ENCODE measurements around the gene C10orf95. TPM values are rescaled to one million over a fixed set of nuclear protein-coding genes. Genes with fewer than 3 reads are reported as not detected.

Gene C10orf95
- total and polyA plus RNA-seq, 8 donors: 0.46 to 8.0 (median 0.57) TPM; not detected in 4

GRCh38 chr10:102433619-102434046 lies 17.7 kb downstream of the C10orf95 start:
- H3K27me3 ChIP-seq: peaks cover 0 to 35% (median 3%) of the 10 kb centered on the region in 3 donors
- peak overlapping the region in 1 of 5 donors; percentile 63 for H3K27ac ChIP-seq
- H3K4me1 ChIP-seq: peaks cover 5 to 47% (median 24%) of the 10 kb centered on the region in 4 donors
- intact Hi-C loops (cut with DNase I; ENCODE audit: low total_unique reads): no loop called here
- DNase-seq: no peak
- 51 to 66% (median 61%) methylated on average over 5 of the region's 5 CpGs for WGBS, 5 donors
- no peaks in the 10 kb centered on the region for H3K36me3 ChIP-seq
- no peak for TF ChIP-seq CTCF (IDR thresholded peaks at IDR 0.05)
- no peaks in the 10 kb centered on the region for H3K9me3 ChIP-seq
- H3K4me3 ChIP-seq: no peak overlapping the region

- Histone ChIP-seq H3K27ac (peak within 1 kb of the TSS; percentile 75 to 90 (median 85)), H3K9me3 (no peaks in the 10 kb centered on the region), H3K27me3 (peaks cover 0 to 35% (median 3%) of the 10 kb centered on the region in 3 donors), H3K36me3 (no peaks in the 10 kb centered on the region), H3K4me1 (peaks cover 5 to 47% (median 24%) of the 10 kb centered on the region in 4 donors), H3K4me3 (peak within 1 kb of the TSS; percentile 78 to 90 (median 84))
- 0% methylated on average over 48 to 52 of the region's 52 CpGs for WGBS, 5 donors
- intact Hi-C loops (cut with DNase I; ENCODE audit: low total_unique reads): no loop called here
- TF ChIP-seq CTCF (IDR thresholded peaks at IDR 0.05): no peak
- TF ChIP-seq POLR2AphosphoS5 (IDR thresholded peaks at IDR 0.05): peak; percentile 70 to 96 (median 72)
- no peak for TF ChIP-seq POLR2A (IDR thresholded peaks at IDR 0.05)
- peak; percentile 97 to 99 for DNase-seq
Observed at GRCh38 chr10:102432162-102432950, 19.0 kb downstream of the C10orf95 start, which contains the start of gene CUEDC2. Gene CUEDC2 (minus strand): TSS chr10:102432574. CDS start chr10:102425188, 7,386 bp downstream.

- H3K27me3 ChIP-seq: peaks cover 0 to 32% (median 3%) of the 10 kb centered on the region in 3 donors
- peak overlapping the region; percentile 75 to 90 (median 85) for H3K27ac ChIP-seq
- no peaks in the 10 kb centered on the region for H3K9me3 ChIP-seq
- peaks cover 5 to 47% (median 24%) of the 10 kb centered on the region in 4 donors for H3K4me1 ChIP-seq
- H3K36me3 ChIP-seq: peaks cover 0 to 5% (median 0%) of the 10 kb centered on the region in 4 donors
- peak overlapping the region; percentile 78 to 90 (median 84) for H3K4me3 ChIP-seq
- TF ChIP-seq CTCF (IDR thresholded peaks at IDR 0.05): no peak
- no peak for TF ChIP-seq POLR2A (IDR thresholded peaks at IDR 0.05)
- no peak for TF ChIP-seq EP300 (IDR thresholded peaks at IDR 0.05)
- TF ChIP-seq POLR2AphosphoS5 (IDR thresholded peaks at IDR 0.05): no peak
- 17 to 25% (median 19%) methylated on average over 4 of the region's 4 CpGs for WGBS, 5 donors
- intact Hi-C loops (cut with DNase I; ENCODE audit: low total_unique reads): no loop called here
- DNase-seq: peak in 1 of 2 donors; percentile 47
Observed at GRCh38 chr10:102431452-102432124, 19.8 kb downstream of the C10orf95 start.

GRCh38 chr10:102429468-102429867 lies 21.9 kb downstream of the C10orf95 start:
- Histone ChIP-seq H3K4me3 (no peak overlapping the region), H3K36me3 (peaks cover 0 to 13% (median 7%) of the 10 kb centered on the region in 4 donors), H3K9me3 (no peaks in the 10 kb centered on the region), H3K27ac (no peak overlapping the region), H3K4me1 (peaks cover 5 to 31% (median 21%) of the 10 kb centered on the region in 4 donors), H3K27me3 (peaks cover 0 to 11% (median 0%) of the 10 kb centered on the region in 3 donors)
- 82 to 91% (median 88%) methylated on average over 6 to 8 of the region's 8 CpGs for WGBS, 5 donors
- intact Hi-C loops (cut with DNase I; ENCODE audit: low total_unique reads): no loop called here
- TF ChIP-seq POLR2AphosphoS5 (IDR thresholded peaks at IDR 0.05) (no peak), CTCF (IDR thresholded peaks at IDR 0.05) (no peak), EP300 (IDR thresholded peaks at IDR 0.05) (no peak), POLR2A (IDR thresholded peaks at IDR 0.05) (no peak)
- DNase-seq: no peak
